HG03175 (cell line): ENCODE data around the gene PDXK.
"Not testable (repeated sequence)": the region's sequence is repeated elsewhere in the genome, so short reads cannot be mapped to it uniquely, and the experiment has no call there.

ENCODE experiments used
- ATAC-seq: cut with Tn5 transposase; IDR thresholded peaks from one replicate; pipeline ENCODE4 v1.9.1; 2021; ENCODE audit warnings: mild to moderate bottlenecking, moderate library complexity; ENCODE audit not compliant: unreplicated experiment

Gene PDXK

GRCh38 chr21:43697758-43698643, 20.9 kb upstream of the PDXK start:
- no peak for ATAC-seq

GRCh38 chr21:43699492-43699777, 19.5 kb upstream of the PDXK start:
- not testable (repeated sequence) for ATAC-seq

GRCh38 chr21:43699933-43700599, 18.9 kb upstream of the PDXK start:
- ATAC-seq, result no peak

- no peak for ATAC-seq
Measured at GRCh38 chr21:43701936-43702784, 16.8 kb upstream of the PDXK start.

GRCh38 chr21:43702785-43703034, 16.2 kb upstream of the PDXK start:
- no peak for ATAC-seq

- no peak for ATAC-seq
Measured at GRCh38 chr21:43703035-43703880, 15.7 kb upstream of the PDXK start.

- ATAC-seq, result no peak
Measured at GRCh38 chr21:43707462-43707861, 11.5 kb upstream of the PDXK start.

- ATAC-seq, result no peak
Measured at GRCh38 chr21:43708745-43709381, 10.1 kb upstream of the PDXK start.

GRCh38 chr21:43712268-43712942, 6.5 kb upstream of the PDXK start:
- no peak for ATAC-seq

- ATAC-seq, result not testable (repeated sequence)
Measured at GRCh38 chr21:43713123-43713522, 5.8 kb upstream of the PDXK start.

GRCh38 chr21:43716376-43717165, 2.4 kb upstream of the PDXK start:
- ATAC-seq, result peak; percentile 32

- no peak for ATAC-seq
Measured at GRCh38 chr21:43717166-43717853, 1.6 kb upstream of the PDXK start.

- ATAC-seq, result no peak
Measured at GRCh38 chr21:43717967-43718871, 710 bp upstream of the PDXK start.

- ATAC-seq, result peak; percentile 9
Measured at GRCh38 chr21:43719748-43720538, 1.0 kb downstream of the PDXK start.

GRCh38 chr21:43720539-43721166, 1.7 kb downstream of the PDXK start:
- ATAC-seq, result no peak

GRCh38 chr21:43721206-43721605, 2.3 kb downstream of the PDXK start:
- no peak for ATAC-seq
